ENCODE data around the gene ZBED1. TPM values are rescaled to one million over a fixed set of nuclear protein-coding genes. Genes with fewer than 3 reads are reported as not detected.

ZBED1 gene
- total RNA-seq, 2 donors from 2014 or later: 34.4 to 42.0 TPM

Other genes with a start within 250 kb of the ZBED1 start
- gene DHRSX, start within 50 bp of the ZBED1 start, total RNA-seq: 10 to 100 TPM; 24.0 to 35.7 TPM
- gene CD99, start 190.3 kb upstream of the ZBED1 start, total RNA-seq: 100 to 1,000 TPM; 121 to 159 TPM

Measured in natural killer cell treated with Interleukin-12 subunit alpha and Interleukin-12 subunit beta and Interleukin-15 and Interleukin-18, amount 100 ng/mL, for 72 hours (primary cell).